NB4 (cell line): ENCODE results near the gene SHLD1.
"Not testable (repeated sequence)": the region's sequence is repeated elsewhere in the genome, so short reads cannot be mapped to it uniquely, and the experiment has no call there.

Source experiments
- DNase-seq: peaks from one replicate; pipeline ENCODE4 v3.0.0; 2010; ENCODE audit warnings: low read depth
- H3K4me3 ChIP-seq: one replicate; pipeline ENCODE4 v1.5.1; 2011; ENCODE audit warnings: mild to moderate bottlenecking, low read depth, low read length, moderate library complexity
- MYC ChIP-seq: IDR thresholded peaks from 2 replicates; pipeline ENCODE4 v1.6.1; 2011; ENCODE audit warnings: low read depth, low read length
- POLR2A ChIP-seq: IDR thresholded peaks from 2 replicates; pipeline ENCODE4 v1.6.1; 2011; ENCODE audit warnings: mild to moderate bottlenecking; ENCODE audit not compliant: insufficient read length; ENCODE audit errors: extremely low read depth
- TF ChIP-seq, protein P1 (sequence below): IDR thresholded peaks from one replicate; pipeline ENCODE4 v1.5.1; 2012; ENCODE audit warnings: low read depth, low read length
- TF ChIP-seq, protein P2 (sequence below): IDR thresholded peaks from 2 replicates; pipeline ENCODE4 v1.6.1; 2011; ENCODE audit warnings: low read depth, low read length

The SHLD1 gene

DNA sequence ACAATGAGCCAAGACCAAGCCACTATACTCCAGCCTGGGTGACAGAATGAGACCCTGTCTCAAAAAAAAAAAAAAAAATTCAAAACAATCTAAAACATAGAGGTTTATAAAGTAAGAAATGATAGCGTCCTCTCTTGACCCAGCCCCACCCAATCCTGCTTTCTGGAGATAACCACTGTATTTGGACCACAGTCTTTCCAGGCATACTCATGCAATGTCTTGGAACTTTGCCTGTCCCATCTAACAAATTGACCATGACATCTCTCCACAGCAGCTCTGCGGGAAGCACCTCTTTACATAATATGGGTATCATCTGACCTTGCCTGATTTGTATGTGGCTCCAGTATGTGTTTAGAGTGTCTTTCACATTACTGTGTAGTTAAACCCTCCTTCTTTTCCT, 9.1 kb upstream of the SHLD1 start:
- DNase-seq = no peak
- H3K4me3 ChIP-seq = no peak overlapping the region
- no peak for TF ChIP-seq MYC
- TF ChIP-seq POLR2A = no peak
- TF ChIP-seq, protein P1, sequence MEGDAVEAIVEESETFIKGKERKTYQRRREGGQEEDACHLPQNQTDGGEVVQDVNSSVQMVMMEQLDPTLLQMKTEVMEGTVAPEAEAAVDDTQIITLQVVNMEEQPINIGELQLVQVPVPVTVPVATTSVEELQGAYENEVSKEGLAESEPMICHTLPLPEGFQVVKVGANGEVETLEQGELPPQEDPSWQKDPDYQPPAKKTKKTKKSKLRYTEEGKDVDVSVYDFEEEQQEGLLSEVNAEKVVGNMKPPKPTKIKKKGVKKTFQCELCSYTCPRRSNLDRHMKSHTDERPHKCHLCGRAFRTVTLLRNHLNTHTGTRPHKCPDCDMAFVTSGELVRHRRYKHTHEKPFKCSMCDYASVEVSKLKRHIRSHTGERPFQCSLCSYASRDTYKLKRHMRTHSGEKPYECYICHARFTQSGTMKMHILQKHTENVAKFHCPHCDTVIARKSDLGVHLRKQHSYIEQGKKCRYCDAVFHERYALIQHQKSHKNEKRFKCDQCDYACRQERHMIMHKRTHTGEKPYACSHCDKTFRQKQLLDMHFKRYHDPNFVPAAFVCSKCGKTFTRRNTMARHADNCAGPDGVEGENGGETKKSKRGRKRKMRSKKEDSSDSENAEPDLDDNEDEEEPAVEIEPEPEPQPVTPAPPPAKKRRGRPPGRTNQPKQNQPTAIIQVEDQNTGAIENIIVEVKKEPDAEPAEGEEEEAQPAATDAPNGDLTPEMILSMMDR = no peak
- TF ChIP-seq, protein P2, sequence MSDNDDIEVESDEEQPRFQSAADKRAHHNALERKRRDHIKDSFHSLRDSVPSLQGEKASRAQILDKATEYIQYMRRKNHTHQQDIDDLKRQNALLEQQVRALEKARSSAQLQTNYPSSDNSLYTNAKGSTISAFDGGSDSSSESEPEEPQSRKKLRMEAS = no peak

- no peak overlapping the region for H3K4me3 ChIP-seq
- TF ChIP-seq, protein P1 = no peak
- TF ChIP-seq, protein P2 = no peak
- TF ChIP-seq POLR2A (no peak), MYC (no peak)
- DNase-seq = no peak
Observed at GRCh38 chr20:5742041-5742440, 8.2 kb upstream of the SHLD1 start.

- no peak for DNase-seq
- H3K4me3 ChIP-seq = no peak overlapping the region
- TF ChIP-seq POLR2A (no peak), MYC (no peak)
- TF ChIP-seq, protein P1 = no peak
- TF ChIP-seq, protein P2 = no peak
Observed at GRCh38 chr20:5745416-5746030, 4.7 kb upstream of the SHLD1 start.

DNA sequence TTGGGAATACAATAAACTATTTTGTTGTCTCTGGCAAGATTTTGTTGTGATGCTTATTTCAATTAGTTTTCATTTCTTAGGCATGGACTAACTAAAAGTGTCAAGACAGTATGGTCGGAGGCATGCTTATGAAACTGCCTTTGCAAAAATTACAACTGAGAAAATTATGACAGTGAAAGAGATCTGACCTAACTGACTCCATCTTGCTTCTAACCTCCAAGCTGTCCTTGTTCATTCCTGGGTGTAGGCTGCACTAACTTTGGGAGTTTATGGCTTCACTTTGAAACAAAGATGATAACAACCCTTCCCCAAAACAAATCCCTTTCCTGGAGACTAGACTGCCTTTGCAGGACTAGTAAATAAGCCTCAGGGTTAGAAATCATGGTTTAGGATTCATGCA, 4.1 kb upstream of the SHLD1 start:
- TF ChIP-seq POLR2A (no peak), MYC (no peak)
- TF ChIP-seq, protein P1 = no peak
- TF ChIP-seq, protein P2 = no peak
- no peak overlapping the region for H3K4me3 ChIP-seq
- no peak for DNase-seq

DNA sequence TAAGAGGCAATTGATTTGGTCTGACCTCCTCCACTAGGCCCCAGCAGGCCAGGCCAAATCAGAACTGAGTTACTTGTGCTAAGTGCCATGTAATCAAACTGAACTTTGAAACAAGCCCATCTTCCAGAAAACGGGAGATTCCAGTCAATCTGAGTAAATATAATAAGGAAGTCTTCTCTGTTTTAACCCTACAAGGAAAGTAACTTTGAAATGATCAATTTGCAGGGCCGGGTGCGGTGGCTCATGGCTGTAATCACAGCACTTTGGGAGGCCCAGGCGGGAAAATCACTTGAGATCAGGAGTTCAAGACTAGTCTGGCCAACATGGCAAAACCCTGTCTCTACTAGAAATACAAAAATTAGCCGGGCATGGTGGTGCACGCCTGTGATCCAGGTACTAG, 2.0 kb upstream of the SHLD1 start:
- TF ChIP-seq, protein P1 = no peak
- no peak for TF ChIP-seq POLR2A
- TF ChIP-seq, protein P2 = no peak
- TF ChIP-seq MYC = no peak
- no peak for DNase-seq
- H3K4me3 ChIP-seq = no peak overlapping the region

GRCh38 chr20:5749512-5749951, 669 bp upstream of the SHLD1 start:
- not testable (repeated sequence) for H3K4me3 ChIP-seq, DNase-seq
